GF-D8 (cell line): Measurements from ENCODE around the gene MCRIP1.

Experiments
- DNase-seq: peaks from one replicate; lab custom pipeline; 2025; lab: John Stamatoyannopoulos, UW

The MCRIP1 gene

DNA sequence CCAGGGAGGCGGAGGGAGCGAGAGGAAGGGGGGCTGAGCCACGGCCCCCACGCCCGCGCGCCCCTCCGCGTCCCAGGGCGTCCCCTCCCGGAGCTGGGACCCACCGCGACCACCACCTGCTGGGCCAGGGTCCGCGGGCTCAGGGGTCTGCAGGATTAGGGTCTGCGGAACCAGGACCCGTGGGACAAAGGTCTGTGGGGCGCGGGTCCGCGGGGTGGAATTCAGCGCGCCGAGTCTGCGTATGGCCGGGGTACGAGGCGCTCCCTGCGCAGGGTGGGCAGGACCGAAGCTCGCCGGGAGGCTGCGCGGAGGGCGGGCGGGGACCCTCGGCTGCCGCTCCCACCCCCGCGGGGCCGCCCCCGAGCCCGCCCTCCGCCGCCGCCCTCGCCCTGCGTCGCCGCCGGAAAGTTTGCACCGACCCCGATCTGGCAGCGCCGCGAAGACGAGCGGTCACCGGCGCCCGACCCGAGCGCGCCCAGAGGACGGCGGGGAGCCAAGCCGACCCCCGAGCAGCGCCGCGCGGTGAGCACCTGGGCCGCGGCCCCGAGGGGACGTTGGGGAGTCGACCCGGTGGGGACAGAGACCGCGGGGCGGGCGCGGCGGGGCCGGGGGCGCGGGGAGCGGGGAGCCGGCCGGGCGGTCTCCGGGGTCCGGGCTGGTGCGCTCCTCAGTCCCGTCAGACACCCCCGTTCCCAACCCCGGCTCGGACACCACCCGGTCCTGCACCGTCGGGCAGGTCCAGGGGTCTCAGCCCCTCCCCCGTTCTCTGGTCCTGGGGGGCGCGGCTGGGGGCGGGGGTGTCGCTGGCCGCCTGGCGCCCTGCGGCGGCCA, 29.1 kb downstream of the MCRIP1 start, which contains the start of gene GCGR:
Gene GCGR, plus strand, starts transcription at position 423 of the 831 bp plus-strand sequence. CDS start 4,869 bp downstream, outside the sequence.
- DNase-seq: no peak

DNA sequence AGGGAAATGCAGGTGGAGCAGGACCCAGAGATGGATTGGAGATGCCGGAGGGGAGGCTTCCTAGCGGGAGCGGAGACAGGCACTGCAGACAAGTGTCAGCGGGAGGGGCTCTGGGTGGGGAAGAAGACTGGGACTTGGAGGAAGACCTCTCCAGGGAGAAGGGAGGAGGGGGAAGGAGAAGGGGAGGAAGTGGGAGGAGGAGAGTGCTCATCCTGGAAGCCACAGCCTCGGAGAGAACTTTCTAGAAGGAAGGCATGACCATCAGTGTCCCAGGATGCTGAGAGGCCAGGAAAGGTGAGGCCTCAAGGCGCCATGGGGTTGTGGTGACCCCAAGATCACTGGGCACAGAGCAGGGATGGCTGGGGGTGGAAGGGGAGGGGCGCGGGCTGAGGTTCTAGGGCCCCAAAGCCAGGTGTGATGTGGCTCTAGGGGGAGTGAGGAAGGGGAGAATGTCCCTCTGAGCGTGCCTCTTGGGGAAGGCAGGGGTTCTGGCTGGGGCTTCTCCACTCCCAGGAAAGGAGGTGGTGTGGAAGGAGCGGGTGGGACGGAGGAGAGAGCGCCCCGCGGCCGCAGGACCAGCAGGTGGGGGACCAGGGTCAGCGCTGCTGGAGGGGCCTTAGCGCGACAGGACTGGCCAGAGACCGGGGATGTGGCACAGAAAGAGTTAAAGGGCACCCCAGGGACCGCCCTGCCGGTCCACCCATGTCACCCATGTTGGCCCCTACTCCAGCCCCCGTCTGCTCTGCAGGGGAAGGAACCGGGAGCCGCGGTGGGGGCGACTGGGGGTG, 30.0 kb downstream of the MCRIP1 start:
- no peak for DNase-seq

DNA sequence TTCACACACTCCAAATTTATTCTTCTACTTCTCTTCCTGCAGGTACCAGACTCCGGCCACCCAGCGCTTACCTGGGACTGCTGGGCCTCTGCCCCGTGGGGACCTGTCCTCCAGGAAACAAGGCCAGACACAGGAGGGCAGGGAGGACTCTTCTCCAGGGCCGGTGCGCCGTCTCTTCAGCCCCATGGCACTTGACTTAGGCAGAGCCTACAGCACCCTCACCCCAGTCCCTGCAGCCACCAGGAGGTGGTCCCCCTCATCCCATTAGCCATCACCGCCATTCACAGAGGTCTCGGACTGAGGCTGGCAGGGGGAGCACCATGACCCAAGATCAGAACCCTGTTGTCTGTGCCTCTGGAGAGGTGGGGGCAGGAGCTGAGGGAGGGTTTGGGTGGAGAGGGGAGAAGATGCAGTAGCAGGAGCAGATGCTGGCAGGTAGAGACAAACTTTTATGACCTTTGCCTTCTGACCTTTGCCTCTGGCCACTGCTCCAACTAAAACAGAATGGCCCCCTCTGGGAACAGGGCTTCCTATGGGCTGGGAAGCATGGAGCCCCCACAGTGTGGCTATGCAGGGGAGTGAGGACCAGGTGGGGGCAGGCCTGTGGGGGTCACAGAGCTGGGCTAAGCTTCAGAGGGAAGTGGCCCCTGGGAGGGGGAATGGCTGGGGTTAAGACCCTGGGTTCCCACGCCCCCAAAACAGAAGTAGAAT, 30.9 kb downstream of the MCRIP1 start:
- no peak for DNase-seq

DNA sequence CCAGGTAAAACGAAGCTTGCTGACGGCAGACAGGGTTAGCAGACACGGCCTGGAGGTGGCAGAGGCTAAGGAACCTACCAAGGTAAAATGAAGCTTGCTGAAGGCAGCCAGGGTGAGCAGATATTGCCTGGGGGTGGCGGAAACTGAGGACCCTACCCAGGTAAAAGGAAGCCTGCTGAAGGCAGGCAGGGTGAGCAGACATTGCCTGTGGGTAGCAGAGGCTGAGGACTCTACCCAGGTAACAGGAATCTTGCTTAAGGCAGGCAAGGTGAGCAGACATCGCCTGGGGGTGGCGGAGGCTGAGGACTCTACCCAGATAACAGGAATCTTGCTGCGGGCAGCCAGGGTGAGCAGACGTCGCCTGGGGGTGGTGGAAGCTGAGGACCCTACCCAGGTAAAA, 31.8 kb downstream of the MCRIP1 start:
- DNase-seq: no peak

DNA sequence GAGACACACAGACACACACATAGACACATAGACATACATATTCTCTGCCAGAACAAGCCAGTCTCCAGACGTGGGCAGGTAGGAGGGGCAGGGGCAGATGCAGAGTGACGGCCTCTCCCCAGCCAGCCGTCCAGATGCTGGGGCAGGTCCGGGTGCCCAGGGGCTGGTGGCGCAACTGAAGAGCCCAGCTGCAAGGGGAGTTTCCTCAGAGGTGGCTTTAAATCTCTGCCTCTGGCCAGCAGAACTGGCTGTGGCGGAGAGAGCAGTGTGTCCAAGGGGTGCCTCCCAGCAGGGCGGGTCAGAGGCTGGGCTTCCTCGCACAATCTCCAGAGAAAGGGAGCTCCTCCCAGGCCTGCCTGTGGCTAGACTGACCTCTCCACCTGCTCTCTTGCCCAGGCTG, 38.6 kb downstream of the MCRIP1 start:
- peak; percentile 6 for DNase-seq

DNA sequence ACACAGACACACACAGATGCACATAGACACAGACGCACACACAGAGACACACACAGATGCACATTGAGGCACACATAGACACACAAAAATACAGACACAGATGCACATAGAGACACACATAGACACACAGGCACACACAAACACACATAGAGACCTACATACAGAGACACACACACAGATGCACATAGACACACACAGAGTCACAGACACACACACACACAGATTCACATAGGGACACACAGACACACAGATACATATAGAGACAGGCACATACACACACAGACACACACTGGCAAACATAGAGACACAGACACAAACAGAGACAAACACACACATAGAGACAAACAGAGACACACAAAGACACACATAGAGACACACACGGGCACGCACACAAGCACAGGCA, 39.0 kb downstream of the MCRIP1 start:
- DNase-seq: no peak

DNA sequence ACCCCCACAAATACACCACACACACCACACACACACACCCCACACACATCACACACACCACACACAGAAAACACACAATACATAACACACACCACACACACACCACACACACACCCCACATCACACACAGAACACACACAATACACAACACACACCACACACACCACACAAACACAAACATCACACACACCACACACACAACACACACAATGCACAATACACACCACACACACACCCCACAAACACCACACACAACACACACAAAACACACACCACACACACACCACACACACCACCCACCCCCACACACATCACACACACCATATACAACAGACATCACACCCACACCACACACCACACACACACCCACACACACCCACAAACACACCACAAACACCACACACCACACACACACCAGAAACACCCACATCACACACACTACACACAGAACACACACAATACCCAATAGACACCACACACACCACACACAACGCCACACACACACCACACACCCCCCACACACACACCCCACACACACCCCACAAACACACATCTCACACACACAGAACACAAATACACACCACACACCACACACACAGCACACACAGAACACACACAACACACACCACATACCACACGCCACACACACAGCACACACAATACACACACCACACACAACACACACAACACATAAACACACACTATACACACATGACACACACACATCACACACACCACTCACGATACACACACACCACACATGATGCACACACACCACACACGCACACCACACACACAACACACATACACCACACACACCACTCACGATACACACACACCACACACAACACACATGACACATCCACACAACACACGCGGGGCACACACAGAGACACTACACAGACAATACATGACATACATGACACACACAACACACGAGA, 40.1 kb downstream of the MCRIP1 start:
- DNase-seq: no peak
